SJSA1 (cell line): Measurements from ENCODE around the gene GINS3. TPM values are rescaled to one million over a fixed set of nuclear protein-coding genes. Genes with fewer than 3 reads are reported as not detected.
A peak's percentile ranks its signal among the peaks of the same experiment; 100 is the strongest.

Experiments used
- DNase-seq, 2 experiments: peaks; one replicate each; pipeline ENCODE4 v3.0.0-alpha.2; 2015 to 2020; ENCODE audit warnings: low spot score in 2 of 2, low read depth in 1 of 2
- H3K27ac ChIP-seq: fragments of 250-450 bp; sonication (Bioruptor Pico); 2 replicates; pipeline ENCODE4 v1.5.1; 2020; ENCODE audit warnings: mild to moderate bottlenecking, moderate library complexity
- H3K27me3 ChIP-seq: fragments of 250-450 bp; sonication (Bioruptor Pico); replicated peaks from 2 replicates; pipeline ENCODE4 v1.5.1; 2020; ENCODE audit warnings: mild to moderate bottlenecking, moderate library complexity
- H3K36me3 ChIP-seq: fragments of 250-450 bp; sonication (Bioruptor Pico); 2 replicates; pipeline ENCODE4 v1.5.1; 2020; ENCODE audit warnings: mild to moderate bottlenecking
- H3K4me1 ChIP-seq: fragments of 250-450 bp; sonication (Bioruptor Pico); replicated peaks from 2 replicates; pipeline ENCODE4 v1.6.1; 2021; ENCODE audit warnings: mild to moderate bottlenecking
- H3K4me3 ChIP-seq: fragments of 250-450 bp; sonication (Bioruptor Pico); 2 replicates; pipeline ENCODE4 v1.5.1; 2020; ENCODE audit warnings: mild to moderate bottlenecking
- H3K9me3 ChIP-seq: fragments of 250-450 bp; sonication (Bioruptor Pico); replicated peaks from 2 replicates; pipeline ENCODE4 v1.5.1; 2020; ENCODE audit warnings: mild to moderate bottlenecking
- total RNA-seq: library from RNA; depleted of rRNA; stranded (reverse); fragments of >200 nt; shearing (Covaris generic); gene quantifications from 2 replicates; pipeline ENCODE4 v1.2.3, GENCODE V29; 2014; rRNA removed

GINS3 gene
- total RNA-seq, 1 experiment from 2014 or later: 15.9 TPM

DNA sequence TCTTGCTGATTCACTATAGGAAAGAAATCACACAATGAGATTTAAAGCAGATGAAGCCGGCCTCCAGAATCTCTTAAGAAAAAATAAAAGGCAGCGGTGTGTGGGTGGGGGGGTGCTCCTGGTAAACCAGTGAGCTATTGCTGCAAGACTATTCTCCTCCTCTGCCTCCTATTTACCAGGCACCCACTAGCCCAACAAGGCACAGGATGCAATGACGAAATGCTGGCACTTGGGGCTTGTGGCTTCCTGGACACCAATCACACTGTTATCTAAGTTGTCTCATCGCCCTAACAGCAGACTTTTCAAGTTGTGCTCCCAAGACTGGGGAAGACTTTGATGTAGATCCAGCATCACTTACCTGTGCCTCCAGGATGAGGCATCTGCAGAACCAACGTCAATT lies 57.5 kb downstream of the GINS3 start:
- Histone ChIP-seq H3K27ac (no peak overlapping the region), H3K9me3 (no peaks in the 10 kb centered on the region), H3K36me3 (no peaks in the 10 kb centered on the region), H3K27me3 (0 out of 2 replicates have a peak, but pooled peaks cover 4% of the 10 kb centered on the region), H3K4me1 (no peaks in the 10 kb centered on the region), H3K4me3 (no peak overlapping the region)
- DNase-seq: no peak

DNA sequence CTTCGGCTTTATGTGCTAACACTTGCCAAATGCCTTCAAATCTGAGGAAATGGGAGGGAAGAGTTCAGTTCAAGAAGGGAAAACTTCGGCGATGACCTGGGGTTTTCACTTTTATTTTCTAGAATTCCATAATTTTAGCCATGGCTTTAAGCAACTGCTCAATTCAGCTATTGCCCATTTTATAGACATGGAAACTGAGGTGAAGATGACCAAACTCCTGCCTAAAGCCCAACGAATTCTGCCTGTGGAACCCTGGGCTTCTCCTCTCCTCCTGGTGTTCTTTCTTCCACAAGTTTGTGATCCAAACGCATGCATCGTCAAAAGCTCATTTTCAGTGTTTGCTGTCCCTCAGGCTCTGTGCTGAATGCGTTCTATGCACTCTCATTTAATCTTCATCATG lies 58.3 kb downstream of the GINS3 start:
- no peaks in the 10 kb centered on the region for H3K9me3 ChIP-seq
- no peaks in the 10 kb centered on the region for H3K36me3 ChIP-seq
- H3K27me3 ChIP-seq: 0 out of 2 replicates have a peak, but pooled peaks cover 4% of the 10 kb centered on the region
- H3K4me3 ChIP-seq: no peak overlapping the region
- DNase-seq: no peak
- H3K27ac ChIP-seq: no peak overlapping the region
- no peaks in the 10 kb centered on the region for H3K4me1 ChIP-seq

DNA sequence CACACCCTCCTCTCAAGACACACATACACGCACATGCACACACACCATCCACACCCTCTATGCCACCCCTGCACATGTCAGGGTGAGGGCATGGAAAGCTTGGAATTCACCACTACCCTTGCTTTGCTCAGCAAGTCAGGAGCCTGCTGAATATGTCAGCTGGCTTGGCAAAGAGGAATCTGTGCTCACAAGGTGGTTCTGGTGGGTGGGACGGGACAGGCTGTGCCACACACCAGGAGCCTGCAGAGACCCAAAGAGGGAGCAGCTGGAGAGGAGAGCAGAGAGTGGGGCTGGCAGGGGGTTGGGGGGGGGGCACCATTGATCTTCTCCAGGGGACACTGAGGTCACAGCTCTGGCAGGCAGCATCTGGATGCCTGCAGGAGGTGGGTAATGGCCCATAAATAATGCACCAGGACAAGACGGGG lies 59.0 kb downstream of the GINS3 start:
- no peak for DNase-seq
- Histone ChIP-seq H3K4me3 (no peak overlapping the region), H3K36me3 (no peaks in the 10 kb centered on the region), H3K27ac (no peak overlapping the region), H3K27me3 (peaks cover 4% of the 10 kb centered on the region; the same call in 1 of the 2 replicates), H3K9me3 (no peaks in the 10 kb centered on the region), H3K4me1 (no peaks in the 10 kb centered on the region)

DNA sequence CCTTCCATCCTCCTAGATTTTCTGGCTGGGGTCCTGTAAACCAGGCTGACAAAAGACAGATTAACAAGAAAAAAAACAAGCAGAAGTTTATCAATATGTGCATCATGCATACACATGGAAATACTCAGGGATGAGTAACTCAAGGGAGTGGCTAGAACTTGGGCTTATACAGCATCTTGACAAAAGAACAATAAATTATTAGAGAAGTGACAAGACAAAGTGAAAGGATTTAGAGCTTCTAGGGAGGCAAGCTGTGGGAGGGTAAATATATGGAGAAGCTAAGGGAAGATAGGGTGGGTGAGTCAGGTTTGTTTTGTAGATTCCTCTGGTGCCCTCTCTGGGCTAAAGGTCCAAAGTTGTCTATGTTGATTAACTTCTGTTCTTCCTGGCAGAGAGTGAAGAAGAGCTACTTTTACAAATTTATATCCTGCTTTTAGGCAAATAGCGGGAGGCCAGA lies 59.7 kb downstream of the GINS3 start:
- Histone ChIP-seq H3K27me3 (peaks cover 4% of the 10 kb centered on the region; the same call in 1 of the 2 replicates), H3K27ac (no peak overlapping the region), H3K36me3 (no peaks in the 10 kb centered on the region), H3K4me3 (no peak overlapping the region), H3K9me3 (no peaks in the 10 kb centered on the region), H3K4me1 (no peaks in the 10 kb centered on the region)
- peak in 1 of 2 experiments; percentile 8 for DNase-seq

DNA sequence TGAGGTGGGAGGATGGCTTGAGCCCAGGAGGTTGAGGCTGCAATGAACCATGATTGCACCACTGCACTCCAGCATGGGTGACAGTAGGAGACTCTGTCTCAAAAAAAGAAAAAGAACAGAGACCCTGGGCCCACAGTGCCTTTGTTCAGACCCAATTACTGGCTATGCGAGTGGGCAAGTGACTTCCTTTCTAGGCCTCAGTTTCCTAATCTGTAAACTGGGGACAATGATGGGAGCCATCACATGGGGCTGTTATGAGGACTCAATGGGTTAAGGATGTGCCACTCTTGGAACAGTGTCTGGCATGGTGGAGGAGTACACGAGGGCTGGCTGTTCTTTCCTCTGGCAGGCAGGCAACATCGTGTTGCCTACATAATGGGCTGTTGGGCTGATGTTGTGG lies 60.4 kb downstream of the GINS3 start:
- no peak for DNase-seq

DNA sequence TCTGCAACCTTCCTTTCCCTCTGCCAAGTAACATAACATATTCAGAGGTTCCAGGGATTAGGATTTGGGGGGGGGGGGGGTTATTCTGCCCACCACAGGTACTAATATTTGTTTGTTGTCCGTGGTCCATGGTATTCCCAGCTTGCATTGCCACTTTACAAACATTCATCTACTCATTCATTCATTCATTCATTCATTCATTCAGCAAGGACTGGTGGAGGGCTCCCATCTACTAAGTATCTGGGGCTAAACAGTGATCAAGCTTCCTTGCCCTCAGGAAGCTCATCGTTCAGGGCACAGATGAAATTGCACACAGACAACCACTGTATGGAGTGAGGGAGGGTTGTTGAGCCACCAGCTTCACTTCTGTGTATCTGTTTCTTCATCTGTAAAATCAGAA lies 61.9 kb downstream of the GINS3 start:
- no peak overlapping the region for H3K27ac ChIP-seq
- H3K4me1 ChIP-seq: no peaks in the 10 kb centered on the region
- no peaks in the 10 kb centered on the region for H3K36me3 ChIP-seq
- no peak overlapping the region for H3K4me3 ChIP-seq
- H3K9me3 ChIP-seq: no peaks in the 10 kb centered on the region
- no peaks in the 10 kb centered on the region; the same call in none of the 2 replicates for H3K27me3 ChIP-seq
- DNase-seq: no peak

More for the DNA sequence above, 60.4 kb downstream of the GINS3 start:
- Histone ChIP-seq H3K36me3 (no peaks in the 10 kb centered on the region), H3K4me1 (no peaks in the 10 kb centered on the region), H3K27ac (no peak overlapping the region), H3K4me3 (no peak overlapping the region), H3K27me3 (peaks cover 4% of the 10 kb centered on the region), H3K9me3 (no peaks in the 10 kb centered on the region)

DNA sequence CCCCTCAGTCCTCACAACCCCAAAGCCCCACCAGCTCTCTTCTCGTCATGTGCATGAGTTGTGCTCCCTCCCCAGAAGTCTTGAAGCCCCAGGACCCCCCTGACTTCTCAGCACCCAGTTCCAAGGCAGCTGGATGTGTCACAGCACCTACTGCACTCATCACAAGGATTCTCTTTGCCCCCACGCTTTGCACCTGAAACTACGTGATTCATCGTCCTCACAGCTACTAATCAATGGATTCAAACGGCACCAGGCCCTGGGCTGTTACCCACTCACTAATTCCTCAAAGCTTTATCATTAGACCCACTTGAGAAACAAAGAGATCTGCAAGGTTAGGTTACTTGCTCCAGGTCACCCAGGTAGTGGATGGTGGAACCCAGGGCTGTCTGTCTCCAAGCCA lies 62.6 kb downstream of the GINS3 start:
- Histone ChIP-seq H3K27me3 (no peaks in the 10 kb centered on the region; the same call in none of the 2 replicates), H3K9me3 (no peaks in the 10 kb centered on the region), H3K4me3 (no peak overlapping the region), H3K4me1 (no peaks in the 10 kb centered on the region), H3K27ac (no peak overlapping the region), H3K36me3 (no peaks in the 10 kb centered on the region)
- no peak for DNase-seq

Other genes starting within 250 kb of the GINS3 start
- 13.5 and 21.7 TPM in 2 replicates for gene CSNK2A2, start 194.4 kb upstream of the GINS3 start, total RNA-seq
- not detected in 2 replicates for gene PRSS54, start 97.4 kb upstream of the GINS3 start, total RNA-seq
- 6.9 and 9.2 TPM in 2 replicates for gene NDRG4, start 107.7 kb downstream of the GINS3 start, total RNA-seq
- 1.1 and 1.8 TPM in 2 replicates for gene SETD6, start 123.0 kb downstream of the GINS3 start, total RNA-seq
- 77.9 and 123 TPM in 2 replicates for gene CNOT1, start 237.4 kb downstream of the GINS3 start, total RNA-seq